Body of pancreas (tissue), 4 donors: ENCODE data around the gene KRTAP9-1.

ENCODE experiments used
- CTCF ChIP-seq, 7 experiments: fragments of 450-650 bp in 4 of 7; fragments of 200-600 bp in 3 of 7; sonication (generic) in 3 of 7; IDR thresholded peaks; one replicate each; pipeline ENCODE4 v1.5.1; 2016 to 2019; ENCODE audit warnings: antibody characterized with exemption in 7 of 7
- POLR2A ChIP-seq, 3 donors: fragments of 450-650 bp; IDR thresholded peaks; one replicate each; pipeline ENCODE4 v1.6.1; 2016; ENCODE audit warnings: antibody characterized with exemption in 3 of 3, mild to moderate bottlenecking in 2 of 3

GRCh38 chr17:41184480-41184961 is 5.2 kb upstream of the KRTAP9-1 start, which contains the start of gene KRTAP4-1:
- TF ChIP-seq CTCF (IDR thresholded peaks at IDR 0.05) (no peak), POLR2A (IDR thresholded peaks at IDR 0.05) (no peak)
